NCI-H510A (cell line): ENCODE data around the gene PRAMEF25.
"Not testable (repeated sequence)": the region's sequence is repeated elsewhere in the genome, so short reads cannot be mapped to it uniquely, and the experiment has no call there.

Experiments
- DNase-seq: peaks from one replicate; lab custom pipeline; 2025; lab: John Stamatoyannopoulos, UW

PRAMEF25 gene

DNA sequence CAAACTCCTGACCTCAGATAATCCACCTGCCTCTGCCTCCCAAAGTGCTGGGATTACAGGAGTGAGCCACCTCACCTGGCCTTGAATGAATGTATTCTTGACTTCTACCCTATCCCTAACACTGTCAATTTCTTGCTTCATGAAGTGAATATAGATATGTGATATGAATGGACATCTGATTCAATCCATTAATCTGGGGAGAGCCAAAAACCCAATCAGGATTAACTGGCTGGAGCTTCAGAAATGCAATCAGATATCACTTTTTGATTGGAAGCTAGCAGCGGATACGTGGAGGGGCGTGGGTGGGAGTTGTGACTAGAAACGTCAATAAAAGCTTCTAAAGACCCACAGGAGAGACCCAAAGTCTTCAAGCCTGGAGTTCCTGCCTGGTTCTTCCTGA is at the start of gene PRAMEF25:
Gene PRAMEF25 (plus strand): TSS at position 301 of the 400 bp plus-strand sequence. CDS start 2,920 bp downstream, outside the sequence.
- not testable (repeated sequence) for DNase-seq

DNA sequence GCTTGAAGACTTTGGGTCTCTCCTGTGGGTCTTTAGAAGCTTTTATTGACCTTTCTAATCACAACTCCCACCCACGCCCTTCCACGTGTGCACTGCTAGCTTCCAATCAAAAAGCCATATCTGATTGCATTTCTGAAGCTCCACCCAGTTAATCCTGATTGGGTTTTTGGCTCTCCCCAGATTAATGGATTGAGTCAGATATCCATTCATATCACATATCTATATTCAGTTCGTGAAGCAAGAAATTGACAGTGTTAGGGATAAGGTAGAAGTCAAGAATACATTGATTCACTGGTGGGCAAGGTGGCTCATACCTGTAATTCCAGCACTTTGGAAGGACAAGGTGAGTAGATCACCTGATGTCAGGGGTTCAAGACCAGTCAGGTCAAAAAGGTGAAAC is 14.1 kb upstream of the PRAMEF25 start, which contains the start of gene PRAMEF27:
Gene PRAMEF27 (minus strand): TSS at position 101 of the 400 bp plus-strand sequence. CDS start 2,916 bp downstream, outside the sequence.
- not testable (repeated sequence) for DNase-seq

DNA sequence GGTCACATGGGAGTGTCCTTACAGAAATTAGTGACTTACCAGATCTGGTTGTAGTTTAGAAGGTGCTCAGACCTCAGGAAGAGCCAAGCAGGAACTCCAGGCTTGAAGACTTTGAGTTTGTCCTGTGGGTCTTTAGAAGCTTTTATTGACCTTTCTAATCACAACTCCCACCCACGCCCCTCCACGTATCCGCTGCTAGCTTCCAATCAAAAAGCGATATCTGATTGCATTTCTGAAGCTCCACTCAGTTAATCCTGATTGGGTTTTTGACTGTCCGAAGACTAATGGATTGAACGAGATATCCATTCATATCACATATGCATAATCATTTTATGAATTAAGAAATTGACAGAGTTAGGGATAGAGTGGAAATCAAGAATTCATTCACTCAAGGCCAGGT is 46.2 kb downstream of the PRAMEF25 start, which contains the start of gene HNRNPCL2:
Gene HNRNPCL2 (minus strand): TSS at position 101 of the 400 bp plus-strand sequence. CDS start 454 bp downstream, outside the sequence.
- DNase-seq, result not testable (repeated sequence)
